ENCODE results near the gene HLA-F.

GRCh38 chr6:29752451-29753308 lies 29.4 kb downstream of the HLA-F start:
- TF ChIP-seq CTCF (IDR thresholded peaks at IDR 0.05; ENCODE audit: borderline replicate concordance, extremely low read depth, low read length, poor library complexity, severe bottlenecking) (peak; percentile 99), EZH2 (IDR thresholded peaks at IDR 0.05; ENCODE audit: borderline replicate concordance, low read depth, low read length, severe bottlenecking) (peak; percentile 86)

All from DND-41 (cell line).